Skeletal muscle cell (primary cell): ENCODE measurements around the gene CMSS1.
A peak's percentile ranks its signal among the peaks of the same experiment; 100 is the strongest.

Source experiments
- DNase-seq: peaks from one replicate; pipeline ENCODE4 v3.0.0-alpha.2; 2010; ENCODE audit warnings: low read depth
- H3K4me3 ChIP-seq: 2 replicates; pipeline ENCODE4 v1.5.1; 2011; ENCODE audit warnings: low read depth, mild to moderate bottlenecking, control low read depth, low read length, moderate library complexity

Gene CMSS1

GRCh38 chr3:99817437-99818240, at the start of gene CMSS1:
TSS of gene CMSS1 (plus strand) at chr3:99817862.
- peak; percentile 77 for DNase-seq
- H3K4me3 ChIP-seq = peak within 1 kb of the TSS; percentile 82

DNA sequence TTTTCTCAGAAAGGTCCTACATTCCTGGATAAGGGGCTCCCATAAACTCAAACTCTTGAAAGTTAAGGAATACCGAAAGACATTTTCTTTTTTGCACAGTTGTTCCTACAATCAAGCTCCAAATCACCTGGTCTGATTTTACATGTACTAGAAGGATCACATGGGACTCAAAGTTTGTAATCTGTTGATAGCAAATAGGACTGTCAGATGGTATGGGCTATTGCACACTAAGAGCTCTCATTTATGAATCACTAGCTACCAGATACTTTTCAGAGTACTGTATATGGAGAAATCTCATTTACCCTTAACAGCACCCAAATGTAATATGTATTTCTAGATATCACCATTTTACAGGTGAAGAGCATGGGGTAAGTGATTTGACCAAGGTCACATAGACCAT, 49.5 kb upstream of the CMSS1 start:
- no peak for DNase-seq

DNA sequence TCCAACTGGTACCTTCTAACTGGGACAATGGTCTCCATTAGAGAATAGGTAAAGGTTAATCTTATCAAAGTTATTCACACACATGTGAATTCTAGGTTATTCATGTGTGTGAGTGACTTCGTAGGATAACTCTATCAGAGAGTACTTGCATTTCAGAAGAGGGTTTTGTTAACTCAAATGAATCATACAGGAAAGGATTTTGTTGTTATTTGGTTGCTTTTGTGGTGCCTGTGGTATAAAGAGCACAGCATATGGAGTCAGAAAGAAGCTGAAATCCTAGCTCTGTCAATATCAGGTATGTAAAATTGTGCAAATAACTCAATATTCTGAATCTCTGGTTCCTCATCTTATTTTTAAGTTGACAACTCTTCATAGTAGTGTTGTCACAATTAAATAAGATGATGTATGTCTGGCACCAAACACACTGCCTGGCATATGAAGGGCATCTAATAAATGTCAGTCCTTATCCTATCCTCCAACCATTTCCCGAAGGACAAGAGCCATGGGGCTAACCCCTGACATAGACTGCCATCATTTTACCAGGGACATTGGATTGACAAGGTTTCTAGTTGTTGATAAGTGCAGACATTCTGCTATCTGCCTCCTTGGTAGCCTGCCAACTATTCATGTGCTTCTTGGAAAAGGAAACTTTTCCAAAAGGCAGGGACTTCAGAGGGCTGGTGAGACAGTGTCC, 48.7 kb upstream of the CMSS1 start:
- no peak overlapping the region for H3K4me3 ChIP-seq
- DNase-seq = no peak

More for the DNA sequence above, 49.5 kb upstream of the CMSS1 start:
- no peak overlapping the region for H3K4me3 ChIP-seq

DNA sequence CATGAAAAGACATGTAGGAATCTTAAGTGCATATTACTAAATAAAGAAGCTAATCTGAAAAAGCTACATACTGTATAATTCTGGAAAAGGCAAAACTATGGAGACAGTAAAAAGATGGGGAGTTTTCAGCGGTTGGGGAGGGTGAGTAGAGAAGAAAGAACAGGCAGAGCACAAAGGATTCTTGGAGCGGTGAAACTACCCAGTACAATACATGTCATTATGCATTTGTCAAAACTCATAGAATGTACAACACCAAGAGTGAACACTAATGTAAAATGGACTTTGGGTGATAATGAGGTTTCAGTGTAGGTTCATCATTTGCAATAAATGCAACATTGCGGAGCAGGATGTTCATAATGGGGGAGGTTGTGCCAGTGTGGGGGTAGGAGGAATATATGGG, 45.5 kb upstream of the CMSS1 start:
- DNase-seq = no peak
- no peak overlapping the region for H3K4me3 ChIP-seq

DNA sequence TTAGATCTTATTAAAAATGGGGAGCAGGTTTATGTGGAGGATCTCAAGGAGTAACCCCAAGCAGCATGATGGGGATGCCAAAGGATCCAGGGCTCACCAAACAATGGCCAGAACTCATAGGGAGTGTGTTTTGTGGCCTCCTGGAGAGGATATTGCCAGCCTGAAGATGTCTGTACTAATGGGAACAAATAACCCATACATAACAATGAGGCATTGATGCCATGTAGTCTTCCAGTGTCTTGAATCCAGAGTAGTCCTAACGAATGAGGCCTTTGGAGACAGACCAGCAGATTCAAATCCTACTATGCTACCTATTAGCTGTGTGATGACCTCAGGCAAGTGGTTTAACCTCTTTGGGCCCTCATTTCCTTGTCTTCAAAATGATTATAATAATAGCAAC, 45.0 kb upstream of the CMSS1 start:
- H3K4me3 ChIP-seq = no peak overlapping the region
- no peak for DNase-seq

DNA sequence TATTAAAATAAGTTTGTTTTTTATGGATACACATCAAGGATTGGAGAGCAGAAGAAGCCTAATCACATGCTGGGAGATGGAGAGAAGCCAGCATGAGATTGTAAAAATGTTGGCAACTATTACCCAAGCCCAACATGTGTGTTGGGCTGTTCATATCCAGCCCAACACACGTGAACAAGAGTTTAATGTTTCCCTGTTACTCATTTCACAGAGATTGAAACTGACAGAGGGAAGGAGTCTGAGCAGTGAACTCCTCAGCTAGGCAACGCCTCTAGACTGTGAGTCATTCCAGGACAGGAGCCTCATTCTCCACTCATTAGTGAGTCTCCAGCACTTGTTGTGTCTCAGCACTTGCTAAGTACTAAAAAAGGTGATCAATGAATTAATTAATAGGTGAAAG, 43.2 kb upstream of the CMSS1 start:
- peak; percentile 76 for DNase-seq
- no peak overlapping the region for H3K4me3 ChIP-seq

GRCh38 chr3:99776516-99777209, 41.0 kb upstream of the CMSS1 start:
- DNase-seq = no peak
- H3K4me3 ChIP-seq = no peak overlapping the region

DNA sequence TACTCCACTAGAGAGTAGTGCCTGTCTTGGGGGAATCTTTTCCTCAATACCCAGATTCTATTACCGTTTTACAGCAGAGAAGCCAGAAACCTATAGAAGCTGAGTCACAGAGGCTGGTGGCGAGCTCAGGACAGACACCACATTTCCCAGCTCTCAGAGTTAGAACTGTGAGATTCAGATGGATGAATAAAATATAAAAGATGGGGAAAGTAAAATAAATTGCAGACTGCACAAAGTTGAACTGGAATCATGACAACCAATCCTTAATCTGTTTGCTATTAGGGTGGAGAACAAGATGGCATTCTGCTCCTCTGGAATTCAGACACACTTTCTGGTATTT, 40.5 kb upstream of the CMSS1 start:
- H3K4me3 ChIP-seq = no peak overlapping the region
- DNase-seq = no peak

- DNase-seq = no peak
- H3K4me3 ChIP-seq = no peak overlapping the region
Observed at GRCh38 chr3:99777708-99778107, 40.0 kb upstream of the CMSS1 start.

DNA sequence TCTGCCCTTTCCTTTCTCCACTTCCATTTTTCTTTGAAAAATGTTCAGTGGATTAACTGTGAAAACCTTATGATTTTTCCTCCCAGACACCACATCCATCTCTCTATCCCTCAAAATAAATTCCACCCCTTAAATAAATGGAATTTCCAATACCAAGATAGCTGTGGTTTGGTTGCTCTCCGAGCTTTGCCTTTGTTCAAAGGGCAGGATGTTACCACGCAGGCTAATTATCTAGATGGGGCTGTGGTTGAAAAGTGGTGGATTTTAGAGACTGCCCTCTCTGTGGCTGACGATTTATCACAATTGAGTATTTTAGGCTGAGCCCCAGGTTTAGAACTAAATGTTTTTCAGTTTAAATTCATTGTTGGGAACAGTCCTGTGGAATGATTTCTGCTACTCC, 36.9 kb upstream of the CMSS1 start:
- H3K4me3 ChIP-seq = no peak overlapping the region

GRCh38 chr3:99781761-99782160, 35.9 kb upstream of the CMSS1 start:
- H3K4me3 ChIP-seq = no peak overlapping the region
- DNase-seq = no peak

More for the DNA sequence above, 36.9 kb upstream of the CMSS1 start:
- no peak for DNase-seq

DNA sequence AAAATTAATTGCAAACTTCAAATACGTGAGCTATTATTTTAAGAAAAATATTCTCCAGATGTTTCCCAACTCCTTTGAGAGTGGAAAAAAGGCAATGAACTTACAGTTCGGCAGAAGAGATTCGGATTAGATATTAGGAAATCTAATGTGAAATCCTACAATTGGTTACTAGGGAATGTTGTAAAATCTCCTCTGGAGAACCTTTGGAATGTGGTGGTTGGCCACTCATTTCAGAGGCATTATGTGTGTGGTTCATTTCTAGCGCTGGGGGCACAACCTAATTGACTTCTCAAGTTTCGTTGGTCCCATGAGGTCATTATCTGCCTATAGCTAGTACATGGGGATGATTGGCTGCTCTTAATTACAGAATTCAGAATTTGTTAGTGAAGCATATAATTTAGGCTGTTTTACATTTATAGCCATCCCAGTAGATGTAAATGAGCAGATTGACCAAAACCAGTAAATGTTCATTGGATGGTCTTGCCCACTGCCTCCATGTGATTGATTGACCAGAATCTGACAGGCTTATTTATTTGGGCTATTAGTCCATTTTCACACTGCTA, 34.6 kb upstream of the CMSS1 start:
- DNase-seq = peak; percentile 87
- H3K4me3 ChIP-seq = no peak overlapping the region

GRCh38 chr3:99789011-99789721, 28.5 kb upstream of the CMSS1 start:
- no peak for DNase-seq
- no peak overlapping the region for H3K4me3 ChIP-seq

DNA sequence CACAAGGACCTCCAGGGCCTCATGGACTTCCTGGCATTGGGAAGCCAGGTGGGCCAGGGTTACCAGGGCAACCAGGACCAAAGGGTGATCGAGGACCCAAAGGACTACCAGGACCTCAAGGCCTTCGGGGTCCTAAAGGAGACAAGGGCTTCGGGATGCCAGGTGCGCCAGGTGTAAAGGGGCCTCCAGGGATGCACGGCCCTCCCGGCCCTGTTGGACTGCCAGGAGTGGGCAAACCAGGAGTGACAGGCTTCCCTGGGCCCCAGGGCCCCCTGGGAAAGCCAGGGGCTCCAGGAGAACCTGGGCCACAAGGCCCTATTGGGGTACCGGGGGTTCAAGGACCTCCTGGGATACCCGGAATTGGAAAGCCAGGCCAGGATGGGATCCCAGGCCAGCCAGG, 23.2 kb upstream of the CMSS1 start:
- no peak overlapping the region for H3K4me3 ChIP-seq
- no peak for DNase-seq

GRCh38 chr3:99795573-99795972, 22.1 kb upstream of the CMSS1 start:
- no peak overlapping the region for H3K4me3 ChIP-seq
- DNase-seq = no peak

- no peak overlapping the region for H3K4me3 ChIP-seq
- no peak for DNase-seq
Observed at GRCh38 chr3:99799422-99799821, 18.2 kb upstream of the CMSS1 start.

DNA sequence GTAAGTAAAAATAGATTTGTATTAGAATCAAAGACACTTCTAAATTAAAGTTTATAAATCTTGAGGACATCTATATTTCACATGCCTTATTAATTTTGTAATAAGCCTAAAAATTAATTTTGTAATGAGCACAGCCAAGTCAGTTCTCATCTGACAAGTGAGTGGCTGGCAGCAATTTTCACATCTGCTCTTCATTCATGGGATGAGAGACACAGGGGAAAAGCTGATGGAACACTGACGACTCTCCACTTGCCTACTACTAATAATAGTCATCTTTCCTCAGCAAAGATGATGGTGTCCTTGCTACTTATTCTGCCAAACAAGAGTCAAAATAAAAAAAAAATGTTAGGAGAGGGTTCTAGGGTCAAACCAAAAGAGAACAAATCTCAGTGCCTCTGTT, 14.4 kb upstream of the CMSS1 start:
- H3K4me3 ChIP-seq = no peak overlapping the region
- DNase-seq = no peak

DNA sequence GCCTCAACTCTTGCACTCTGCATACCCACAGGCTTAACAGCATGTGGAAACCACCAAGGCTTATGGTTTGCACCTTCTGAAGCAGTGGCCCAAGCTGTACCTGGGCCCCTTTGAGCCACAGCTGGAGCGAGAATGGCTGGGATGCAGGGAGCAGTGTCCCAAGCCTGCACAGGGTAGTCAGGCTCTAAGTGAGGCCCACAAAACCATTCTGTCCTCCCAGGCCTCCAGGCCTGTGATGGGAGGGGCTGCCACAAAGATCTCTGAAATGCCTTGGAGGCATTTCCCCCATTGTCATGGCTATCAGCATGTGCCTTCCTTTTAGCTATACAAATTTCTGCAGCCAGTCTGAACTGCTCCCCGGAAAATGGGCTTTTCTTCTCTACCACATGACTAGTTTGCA, 12.5 kb upstream of the CMSS1 start:
- no peak for DNase-seq
- no peak overlapping the region for H3K4me3 ChIP-seq

- no peak overlapping the region for H3K4me3 ChIP-seq
- peak; percentile 52 for DNase-seq
Observed at GRCh38 chr3:99808163-99808794, 9.4 kb upstream of the CMSS1 start.
